Osteoblast (primary cell): Measurements from ENCODE around the gene UNC13C. TPM values are rescaled to one million over a fixed set of nuclear protein-coding genes. Genes with fewer than 3 reads are reported as not detected.

Experiments used
- DNase-seq: peaks from one replicate; pipeline ENCODE4 v3.0.0; 2011; ENCODE audit warnings: low spot score, mixed read lengths; ENCODE audit not compliant: insufficient read length; ENCODE audit errors: missing footprints
- H2AFZ ChIP-seq: 2 replicates; pipeline ENCODE4 v1.6.0; 2011; ENCODE audit warnings: mild to moderate bottlenecking, low read length
- H3K27ac ChIP-seq: 2 replicates; pipeline ENCODE4 v1.5.1; 2011; ENCODE audit warnings: mild to moderate bottlenecking, low read depth, low read length, moderate library complexity
- H3K27me3 ChIP-seq: 2 replicates; pipeline ENCODE4 v1.6.0; 2012; ENCODE audit warnings: mild to moderate bottlenecking, control low read depth, inconsistent platforms, low read length, moderate library complexity; ENCODE audit not compliant: insufficient read depth
- H3K36me3 ChIP-seq: 2 replicates; pipeline ENCODE4 v1.5.1; 2011; ENCODE audit warnings: mild to moderate bottlenecking, low read length, control low read depth, moderate library complexity; ENCODE audit not compliant: insufficient read depth
- H3K4me1 ChIP-seq: 2 replicates; pipeline ENCODE4 v1.5.1; 2011; ENCODE audit warnings: mild to moderate bottlenecking, low read length, control low read depth, moderate library complexity; ENCODE audit not compliant: insufficient read depth
- H3K4me2 ChIP-seq: 2 replicates; pipeline ENCODE4 v1.6.0; 2011; ENCODE audit warnings: mild to moderate bottlenecking, low read length; ENCODE audit not compliant: insufficient read depth
- H3K4me3 ChIP-seq: fragments of 200-600 bp; sonication (generic); 3 replicates; pipeline ENCODE4 v1.5.1; 2012; ENCODE audit warnings: mild to moderate bottlenecking, low read length, inconsistent platforms; ENCODE audit not compliant: insufficient read depth
- H3K79me2 ChIP-seq: 2 replicates; pipeline ENCODE4 v1.6.0; 2012; ENCODE audit warnings: mild to moderate bottlenecking, low read length, control low read depth, inconsistent platforms; ENCODE audit not compliant: insufficient read depth
- H3K9me3 ChIP-seq: 2 replicates; pipeline ENCODE4 v1.5.1; 2011; ENCODE audit warnings: low read depth, low read length, control low read depth
- H4K20me1 ChIP-seq: 2 replicates; pipeline ENCODE4 v1.6.0; 2012; ENCODE audit warnings: mild to moderate bottlenecking, low read length, control low read depth; ENCODE audit not compliant: insufficient read depth
- CTCF ChIP-seq: IDR thresholded peaks from 2 replicates; pipeline ENCODE4 v1.5.1; 2011; ENCODE audit warnings: mild to moderate bottlenecking, low read depth, low read length, moderate library complexity; ENCODE audit errors: extremely low read depth
- total RNA-seq: library from RNA; depleted of rRNA; stranded (reverse); fragments of >200 nt; gene quantifications from 2 replicates; pipeline ENCODE4 v1.2.3, GENCODE V29; 2012

The UNC13C gene
- total RNA-seq, 1 donor: not detected

DNA sequence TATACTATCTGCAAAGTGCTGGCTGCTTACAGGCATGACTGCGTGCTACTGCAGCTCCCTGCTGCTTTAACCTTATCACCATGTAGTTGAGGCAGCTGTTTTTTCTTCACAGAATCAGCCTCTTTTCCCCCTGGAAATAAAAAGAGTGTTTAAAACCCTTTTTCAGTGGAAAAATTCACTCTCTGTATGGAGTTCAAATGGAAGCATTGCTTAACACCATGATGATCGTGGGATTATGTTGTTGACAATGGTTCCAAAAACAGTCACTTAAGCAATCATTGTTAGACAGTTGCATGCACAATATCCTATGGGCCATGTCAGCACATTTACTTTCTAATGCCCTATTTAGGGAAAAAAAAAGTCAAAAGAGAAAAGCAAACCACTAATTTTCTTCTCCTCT, 536.4 kb downstream of the UNC13C start:
- Histone ChIP-seq H4K20me1 (no peaks in the 10 kb centered on the region), H3K4me1 (no peaks in the 10 kb centered on the region), H3K27me3 (no peaks in the 10 kb centered on the region), H3K36me3 (no peaks in the 10 kb centered on the region), H3K27ac (no peak overlapping the region), H2AFZ (no peak overlapping the region), H3K4me3 (no peak overlapping the region), H3K4me2 (no peak overlapping the region), H3K79me2 (no peaks in the 10 kb centered on the region), H3K9me3 (no peaks in the 10 kb centered on the region)
- no peak for DNase-seq
- TF ChIP-seq CTCF: no peak

DNA sequence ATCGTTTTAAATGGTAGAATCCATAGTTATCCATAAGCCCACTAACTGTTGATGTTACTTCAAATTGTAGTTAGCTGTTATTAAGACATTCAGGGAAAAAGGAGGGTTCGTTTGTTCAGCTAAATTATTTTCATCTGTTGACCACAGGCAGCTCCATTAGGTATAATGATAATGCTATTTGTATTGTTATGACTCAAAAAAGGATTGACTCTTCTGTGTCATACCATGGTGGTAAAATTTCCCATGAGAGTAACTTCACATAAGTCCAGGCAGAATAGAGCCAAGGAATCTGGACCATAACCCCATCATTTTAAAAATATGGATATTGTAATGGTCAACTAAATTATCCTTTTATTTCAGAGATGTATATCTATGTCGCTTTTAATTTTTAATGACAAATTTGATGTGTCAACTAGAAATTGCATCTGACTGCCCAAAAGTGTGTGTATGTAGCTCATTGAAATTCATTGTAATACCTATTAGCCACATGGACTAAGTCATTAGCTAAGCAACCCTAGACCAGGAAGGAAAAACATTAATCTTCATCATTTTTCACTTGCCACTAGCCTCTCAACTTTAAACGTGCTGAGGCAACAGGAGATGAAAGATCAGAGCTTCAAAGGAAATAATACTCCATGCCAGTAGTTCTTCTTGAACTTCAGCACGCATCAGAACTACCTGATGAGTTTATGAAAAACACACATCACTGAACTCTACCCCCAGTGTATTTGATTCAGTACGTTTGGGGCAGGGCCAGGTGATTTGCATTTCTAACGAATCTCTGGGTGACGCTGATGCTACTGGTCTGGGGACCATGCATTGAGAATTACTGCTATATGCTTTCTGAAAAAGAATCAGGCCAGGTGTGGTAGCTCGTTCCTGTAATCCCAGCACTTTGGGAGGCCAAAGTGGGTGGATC, 537.7 kb downstream of the UNC13C start:
- Histone ChIP-seq H3K36me3 (no peaks in the 10 kb centered on the region), H3K4me3 (no peak overlapping the region), H3K79me2 (no peaks in the 10 kb centered on the region), H4K20me1 (no peaks in the 10 kb centered on the region), H3K4me2 (no peak overlapping the region), H3K27me3 (no peaks in the 10 kb centered on the region), H3K4me1 (no peaks in the 10 kb centered on the region), H3K27ac (no peak overlapping the region), H2AFZ (no peak overlapping the region), H3K9me3 (no peaks in the 10 kb centered on the region)
- DNase-seq: no peak
- TF ChIP-seq CTCF: no peak

DNA sequence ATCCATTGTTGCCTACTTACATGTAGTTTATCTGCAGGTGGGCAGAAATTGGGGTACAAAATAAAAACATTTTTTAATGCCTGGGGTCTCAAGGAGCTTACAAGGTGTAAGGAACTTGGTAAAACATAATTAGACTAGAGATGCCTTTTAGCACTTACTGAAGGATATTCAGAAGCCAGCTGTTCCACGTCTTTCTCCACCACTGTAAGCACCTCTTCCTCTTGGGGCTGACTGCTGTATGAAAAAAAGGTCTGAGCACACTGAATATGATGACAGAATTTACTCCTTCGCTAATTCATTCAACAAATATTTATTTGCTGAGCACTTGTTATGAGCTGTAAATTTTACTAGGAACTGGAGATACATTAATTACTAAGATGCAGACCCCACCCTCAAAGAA, 539.1 kb downstream of the UNC13C start:
- Histone ChIP-seq H3K36me3 (no peaks in the 10 kb centered on the region), H3K79me2 (no peaks in the 10 kb centered on the region), H3K4me2 (no peak overlapping the region), H3K4me1 (no peaks in the 10 kb centered on the region), H4K20me1 (no peaks in the 10 kb centered on the region), H3K4me3 (no peak overlapping the region), H3K27me3 (no peaks in the 10 kb centered on the region), H2AFZ (no peak overlapping the region), H3K9me3 (no peaks in the 10 kb centered on the region), H3K27ac (no peak overlapping the region)
- no peak for TF ChIP-seq CTCF
- DNase-seq: no peak

DNA sequence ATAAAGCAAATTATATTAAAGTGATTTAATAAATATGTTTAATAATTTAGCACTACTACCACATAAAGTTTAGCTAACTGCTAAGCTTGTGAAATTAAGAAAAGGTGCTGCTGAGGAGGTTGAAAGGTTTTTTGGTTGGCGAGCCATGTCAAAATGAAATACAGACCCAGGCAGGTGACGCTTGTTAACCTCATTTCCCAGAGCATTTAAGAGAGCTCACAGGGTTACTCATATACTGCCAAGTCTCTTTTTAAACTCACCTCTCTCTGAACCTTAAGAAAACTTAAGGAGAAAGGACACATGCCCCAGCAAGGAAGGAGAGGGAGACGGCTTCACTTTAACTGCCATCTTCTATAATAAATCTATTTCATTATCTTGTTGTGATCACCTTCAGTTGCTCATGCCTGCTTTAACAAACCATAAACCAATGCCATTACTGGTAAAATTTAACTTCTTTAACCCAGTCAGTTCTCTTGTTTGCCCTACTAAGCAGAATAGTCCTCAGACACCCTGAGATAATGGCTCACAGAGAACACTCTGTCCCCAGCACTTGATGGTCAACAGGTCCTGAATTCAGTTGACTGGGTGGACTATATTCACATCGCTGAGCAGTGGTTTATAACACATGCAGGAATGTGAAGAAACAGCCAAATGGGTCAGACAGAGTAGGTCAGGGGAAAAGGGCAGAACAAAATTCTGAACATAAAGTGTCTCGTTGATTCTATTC, 540.1 kb downstream of the UNC13C start:
- no peak for TF ChIP-seq CTCF
- H3K4me1 ChIP-seq: no peaks in the 10 kb centered on the region
- H3K4me3 ChIP-seq: no peak overlapping the region
- no peak for DNase-seq
- no peaks in the 10 kb centered on the region for H3K9me3 ChIP-seq
- no peak overlapping the region for H3K4me2 ChIP-seq
- H2AFZ ChIP-seq: no peak overlapping the region
- no peaks in the 10 kb centered on the region for H4K20me1 ChIP-seq
- H3K27ac ChIP-seq: no peak overlapping the region
- H3K36me3 ChIP-seq: no peaks in the 10 kb centered on the region
- H3K27me3 ChIP-seq: no peaks in the 10 kb centered on the region
- no peaks in the 10 kb centered on the region for H3K79me2 ChIP-seq
